ENCODE data around the gene SKA1. TPM values are rescaled to one million over a fixed set of nuclear protein-coding genes. Genes with fewer than 3 reads are reported as not detected.

SKA1 gene
- total and polyA plus RNA-seq, 9 of the 15 experiments (the other 6 are each of a cell fraction or from before 2014, with no cell fraction given): 27.8 to 67.2 (median 41.9) TPM

DNA sequence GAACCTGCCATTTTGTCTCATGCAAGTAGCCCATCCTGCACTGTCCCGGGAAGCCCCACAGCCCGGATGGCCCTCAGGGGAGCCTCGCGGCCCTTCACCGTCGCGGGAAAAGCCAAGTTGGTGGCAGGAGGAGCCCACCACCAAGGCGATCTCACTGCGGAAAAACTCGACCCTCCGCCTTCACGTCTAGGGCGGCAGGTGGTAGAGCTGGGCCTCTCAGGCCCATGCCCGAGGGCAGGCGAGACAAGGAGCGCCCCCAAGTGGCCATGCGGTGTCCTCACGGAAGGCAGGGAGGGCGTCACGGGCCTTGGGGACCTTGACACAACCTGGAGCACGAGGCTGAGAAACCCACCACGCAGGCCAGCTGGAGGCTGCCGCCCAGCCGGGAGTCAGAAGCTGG, 34.8 kb upstream of the SKA1 start:
- TF ChIP-seq L3MBTL2 (IDR thresholded peaks at IDR 0.05) (no peak), MAFF (IDR thresholded peaks at IDR 0.05; ENCODE audit: low read length) (no peak)
- TF ChIP-seq, protein P1, sequence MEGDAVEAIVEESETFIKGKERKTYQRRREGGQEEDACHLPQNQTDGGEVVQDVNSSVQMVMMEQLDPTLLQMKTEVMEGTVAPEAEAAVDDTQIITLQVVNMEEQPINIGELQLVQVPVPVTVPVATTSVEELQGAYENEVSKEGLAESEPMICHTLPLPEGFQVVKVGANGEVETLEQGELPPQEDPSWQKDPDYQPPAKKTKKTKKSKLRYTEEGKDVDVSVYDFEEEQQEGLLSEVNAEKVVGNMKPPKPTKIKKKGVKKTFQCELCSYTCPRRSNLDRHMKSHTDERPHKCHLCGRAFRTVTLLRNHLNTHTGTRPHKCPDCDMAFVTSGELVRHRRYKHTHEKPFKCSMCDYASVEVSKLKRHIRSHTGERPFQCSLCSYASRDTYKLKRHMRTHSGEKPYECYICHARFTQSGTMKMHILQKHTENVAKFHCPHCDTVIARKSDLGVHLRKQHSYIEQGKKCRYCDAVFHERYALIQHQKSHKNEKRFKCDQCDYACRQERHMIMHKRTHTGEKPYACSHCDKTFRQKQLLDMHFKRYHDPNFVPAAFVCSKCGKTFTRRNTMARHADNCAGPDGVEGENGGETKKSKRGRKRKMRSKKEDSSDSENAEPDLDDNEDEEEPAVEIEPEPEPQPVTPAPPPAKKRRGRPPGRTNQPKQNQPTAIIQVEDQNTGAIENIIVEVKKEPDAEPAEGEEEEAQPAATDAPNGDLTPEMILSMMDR (IDR thresholded peaks at IDR 0.05 in 2 of 3, conservative IDR thresholded peaks at IDR 0.05 in 1 of 3; ENCODE audit: insufficient read depth in 2 of 3, low read depth in 1 of 3, low read length in 3 of 3): peak; percentile 15 to 30 (median 18); a peak in 1 of 6 replicates
- TF ChIP-seq, protein P2, sequence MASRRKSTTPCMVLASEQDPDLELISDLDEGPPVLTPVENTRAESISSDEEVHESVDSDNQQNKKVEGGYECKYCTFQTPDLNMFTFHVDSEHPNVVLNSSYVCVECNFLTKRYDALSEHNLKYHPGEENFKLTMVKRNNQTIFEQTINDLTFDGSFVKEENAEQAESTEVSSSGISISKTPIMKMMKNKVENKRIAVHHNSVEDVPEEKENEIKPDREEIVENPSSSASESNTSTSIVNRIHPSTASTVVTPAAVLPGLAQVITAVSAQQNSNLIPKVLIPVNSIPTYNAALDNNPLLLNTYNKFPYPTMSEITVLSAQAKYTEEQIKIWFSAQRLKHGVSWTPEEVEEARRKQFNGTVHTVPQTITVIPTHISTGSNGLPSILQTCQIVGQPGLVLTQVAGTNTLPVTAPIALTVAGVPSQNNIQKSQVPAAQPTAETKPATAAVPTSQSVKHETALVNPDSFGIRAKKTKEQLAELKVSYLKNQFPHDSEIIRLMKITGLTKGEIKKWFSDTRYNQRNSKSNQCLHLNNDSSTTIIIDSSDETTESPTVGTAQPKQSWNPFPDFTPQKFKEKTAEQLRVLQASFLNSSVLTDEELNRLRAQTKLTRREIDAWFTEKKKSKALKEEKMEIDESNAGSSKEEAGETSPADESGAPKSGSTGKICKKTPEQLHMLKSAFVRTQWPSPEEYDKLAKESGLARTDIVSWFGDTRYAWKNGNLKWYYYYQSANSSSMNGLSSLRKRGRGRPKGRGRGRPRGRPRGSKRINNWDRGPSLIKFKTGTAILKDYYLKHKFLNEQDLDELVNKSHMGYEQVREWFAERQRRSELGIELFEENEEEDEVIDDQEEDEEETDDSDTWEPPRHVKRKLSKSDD (conservative IDR thresholded peaks at IDR 0.05; ENCODE audit: low read length): no peak
- ChIA-PET CTCF (ENCODE audit: low intra/inter-chr PET ratio) (no interaction called here), POLR2A (no interaction called here)
- ATAC-seq: peak; percentile 58; the same call in 1 of the 3 replicates
- H3K36me3 ChIP-seq (ENCODE audit: control insufficient read depth, insufficient read depth, low read length): no peaks in the 10 kb centered on the region
- peaks cover 0 to 7% of the 10 kb centered on the region in 2 experiments; a peak in 3 of 5 replicates for H3K4me1 ChIP-seq (replicated peaks in 1 of 2; ENCODE audit: control insufficient read depth in 2 of 2, insufficient read depth in 2 of 2, low read length in 2 of 2)
- BruUV-seq (replicated peaks): no TSS peak
- no peak overlapping the region for H2AFZ ChIP-seq (ENCODE audit: low read depth, low read length)
- in situ Hi-C loops (cut with MboI) (no loop called here), intact Hi-C loops (cut with micrococcal nuclease) (no loop called here)
- WGBS (ENCODE audit: insufficient coverage, low coverage, missing lambda C conversion rate): 56% methylated on average over 12 of the region's 24 CpGs
- no peak for FAIRE-seq
- H3K27me3 ChIP-seq (ENCODE audit: control insufficient read depth in 2 of 2, insufficient read depth in 2 of 2, low read length in 2 of 2): no peaks in the 10 kb centered on the region
- no peak overlapping the region for H3K4me3 ChIP-seq
- H3K4me2 ChIP-seq (ENCODE audit: insufficient read depth, low read length): no peak overlapping the region
- H3K9ac ChIP-seq (ENCODE audit: insufficient read depth in 1 of 2, low read depth in 2 of 2, low read length in 2 of 2): no peak overlapping the region
- no peaks in the 10 kb centered on the region for H3K9me1 ChIP-seq (ENCODE audit: control insufficient read depth, insufficient read depth, low read length)
- H3K9me3 ChIP-seq (replicated peaks; ENCODE audit: control insufficient read depth, insufficient read depth, low read depth, low read length): no peaks in the 10 kb centered on the region
- H3K79me2 ChIP-seq (ENCODE audit: control insufficient read depth, insufficient read depth, low read length): no peaks in the 10 kb centered on the region
- H4K20me1 ChIP-seq (replicated peaks; ENCODE audit: control insufficient read depth, insufficient read depth, low read length): no peaks in the 10 kb centered on the region
- H3K27ac ChIP-seq (ENCODE audit: extremely low read depth, low read depth, low read length): no peak overlapping the region
- no peak for DNase-seq (ENCODE audit: extremely low read depth in 1 of 4, low spot score in 3 of 4)
